D721Med (cell line): Measurements from ENCODE around the gene G2E3.

Experiments
- DNase-seq: peaks from one replicate; pipeline ENCODE4 v3.0.0; 2011; ENCODE audit warnings: low spot score; ENCODE audit not compliant: insufficient read length
- FAIRE-seq: peaks from 2 replicates; lab custom pipeline; 2011; peaks lifted over from hg19 to GRCh38; lab: Jason Lieb, UNC
- CTCF ChIP-seq: IDR thresholded peaks from 2 replicates; pipeline ENCODE4 v1.5.1; 2012; ENCODE audit warnings: mild to moderate bottlenecking, control low read depth; ENCODE audit not compliant: insufficient read depth; ENCODE audit errors: missing control alignments

G2E3 gene

DNA sequence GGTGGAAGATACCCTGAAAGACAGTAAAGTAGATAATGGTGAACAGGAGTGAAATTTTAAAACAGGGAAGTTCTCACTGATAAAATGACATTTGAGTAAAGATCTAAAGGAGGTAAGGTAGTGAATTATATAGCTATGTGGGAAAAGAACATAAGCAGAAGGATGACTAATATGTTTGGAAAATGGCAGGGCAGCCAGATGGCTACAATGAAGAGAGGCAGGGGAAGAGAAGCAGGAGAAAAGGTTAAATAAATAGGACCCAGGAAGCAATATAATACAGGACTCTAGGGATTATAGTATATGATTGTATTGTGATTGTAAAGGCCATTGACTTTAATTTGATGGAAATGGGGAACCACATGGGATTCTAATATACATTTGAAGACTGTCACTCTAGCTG, 96.2 kb downstream of the G2E3 start:
- no peak for DNase-seq
- no peak for TF ChIP-seq CTCF
- no peak for FAIRE-seq

DNA sequence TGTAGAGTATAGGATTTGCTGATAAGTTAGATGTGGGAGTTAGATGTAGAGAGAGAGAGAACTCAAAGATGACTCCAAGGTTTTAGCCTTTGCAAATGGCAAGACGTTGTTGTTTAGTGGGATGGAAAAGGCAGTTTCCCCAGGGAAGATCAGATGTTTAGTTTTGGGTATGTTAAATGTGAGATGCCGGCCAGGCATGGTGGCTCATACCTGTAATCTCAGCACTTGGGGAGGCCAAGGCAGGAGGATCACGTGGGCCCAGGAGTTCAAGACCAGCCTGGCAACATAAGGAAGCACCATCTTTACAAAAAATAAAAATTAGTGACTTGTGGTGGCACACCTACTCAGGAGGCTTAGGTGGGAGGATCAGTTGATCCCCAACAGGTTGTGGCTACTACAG, 96.7 kb downstream of the G2E3 start:
- DNase-seq = no peak
- no peak for TF ChIP-seq CTCF
- no peak for FAIRE-seq

GRCh38 chr14:30656190-30656632, 97.3 kb downstream of the G2E3 start:
- peak; percentile 67 for TF ChIP-seq CTCF
- FAIRE-seq = peak; percentile 84
- no peak for DNase-seq

GRCh38 chr14:30657050-30657449, 98.1 kb downstream of the G2E3 start:
- no peak for DNase-seq
- no peak for FAIRE-seq
- TF ChIP-seq CTCF = no peak

GRCh38 chr14:30657606-30658163, 98.7 kb downstream of the G2E3 start:
- FAIRE-seq = no peak
- TF ChIP-seq CTCF = peak; percentile 40
- DNase-seq = no peak

GRCh38 chr14:30658645-30659044, 99.7 kb downstream of the G2E3 start:
- DNase-seq (no peak), FAIRE-seq (no peak)
- no peak for TF ChIP-seq CTCF

DNA sequence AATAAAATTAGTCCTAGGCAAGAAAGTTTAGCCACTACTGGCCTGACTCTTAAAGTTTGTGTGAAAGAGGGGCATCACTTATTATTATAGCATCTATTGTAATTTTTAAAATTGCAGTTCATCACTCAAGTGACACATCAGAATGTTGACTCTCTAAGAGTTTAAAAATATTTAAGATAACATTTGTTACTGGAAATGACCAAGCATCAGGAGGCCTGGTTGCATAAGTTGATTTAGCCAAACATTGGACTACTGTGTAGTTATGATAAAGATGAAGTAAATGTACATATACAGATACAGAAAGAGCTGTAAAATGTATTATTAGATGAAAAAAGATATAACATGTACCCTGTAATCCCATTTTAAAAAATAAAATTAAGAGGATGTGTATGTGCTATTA, 110.6 kb downstream of the G2E3 start:
- no peak for TF ChIP-seq CTCF
- FAIRE-seq (no peak), DNase-seq (no peak)
